ENCODE data around the gene PRAMEF26. TPM values are rescaled to one million over a fixed set of nuclear protein-coding genes. Genes with fewer than 3 reads are reported as not detected.

The PRAMEF26 gene
- total RNA-seq = not detected in 2 replicates

GRCh38 chr1:13155909-13156308 is at the start of gene PRAMEF26:
TSS of gene PRAMEF26 (minus strand) at chr1:13156009. CDS start at chr1:13153095, 2,914 bp downstream.

GRCh38 chr1:13201309-13201708 is 45.5 kb upstream of the PRAMEF26 start, which contains the start of gene PRAMEF13:
TSS of gene PRAMEF13 (minus strand) at chr1:13201409. CDS start at chr1:13199589, 1,820 bp downstream.

GRCh38 chr1:13171548-13171947 is 15.7 kb upstream of the PRAMEF26 start, which contains the start of gene PRAMEF9:
TSS of gene PRAMEF9 (plus strand) at chr1:13171848. CDS start at chr1:13175281, 3,433 bp downstream.

GRCh38 chr1:13165531-13165930 is 9.7 kb upstream of the PRAMEF26 start, which contains the start of gene HNRNPCL4:
TSS of gene HNRNPCL4 (minus strand) at chr1:13165631. CDS start at chr1:13165467, 164 bp downstream.

GRCh38 chr1:13116754-13117153 is 39.1 kb downstream of the PRAMEF26 start, which contains the start of gene HNRNPCL2:
TSS of gene HNRNPCL2 (minus strand) at chr1:13116854. CDS start at chr1:13116400, 454 bp downstream.

Other genes starting within 250 kb of the PRAMEF26 start
- gene PRAMEF7, start 239.4 kb downstream of the PRAMEF26 start, total RNA-seq = not detected in 2 replicates
- gene PRAMEF6, start 208.4 kb downstream of the PRAMEF26 start, total RNA-seq = not detected in 2 replicates
- gene PRAMEF27, start 99.4 kb downstream of the PRAMEF26 start, total RNA-seq = not detected in 2 replicates
- not detected in 2 replicates for gene HNRNPCL3, start 95.2 kb downstream of the PRAMEF26 start, total RNA-seq
- gene PRAMEF25, start 85.2 kb downstream of the PRAMEF26 start, total RNA-seq = not detected in 2 replicates
- not detected in 2 replicates for gene HNRNPCL2, start 39.2 kb downstream of the PRAMEF26 start, total RNA-seq
- gene HNRNPCL4, start 9.6 kb upstream of the PRAMEF26 start, total RNA-seq = not detected in 2 replicates
- not detected in 2 replicates for gene PRAMEF9, start 15.8 kb upstream of the PRAMEF26 start, total RNA-seq
- not detected in 2 replicates for gene PRAMEF13, start 45.4 kb upstream of the PRAMEF26 start, total RNA-seq
- gene PRAMEF18, start 70.1 kb upstream of the PRAMEF26 start, total RNA-seq = not detected in 2 replicates
- not detected in 2 replicates for gene PRAMEF5, start 98.2 kb upstream of the PRAMEF26 start, total RNA-seq
- not detected in 2 replicates for gene PRAMEF8, start 129.1 kb upstream of the PRAMEF26 start, total RNA-seq
- gene PRAMEF33, start 147.5 kb upstream of the PRAMEF26 start, total RNA-seq = not detected in 2 replicates
- not detected in 2 replicates for gene PRAMEF15, start 159.6 kb upstream of the PRAMEF26 start, total RNA-seq
- not detected in 2 replicates for gene PRAMEF14, start 191.1 kb upstream of the PRAMEF26 start, total RNA-seq
- not detected in 2 replicates for gene PRAMEF19, start 215.9 kb upstream of the PRAMEF26 start, total RNA-seq
- gene PRAMEF17, start 233.6 kb upstream of the PRAMEF26 start, total RNA-seq = not detected in 2 replicates

Measured in smooth muscle cell of the pulmonary artery (primary cell).